SK-N-SH (cell line): ENCODE data around the gene FAM228B. TPM values are rescaled to one million over a fixed set of nuclear protein-coding genes. Genes with fewer than 3 reads are reported as not detected.
"Not testable (repeated sequence)": the region's sequence is repeated elsewhere in the genome, so short reads cannot be mapped to it uniquely, and the experiment has no call there.

Experiments used
- CTCF ChIA-PET: fragments of 300-600, 350-600 bp; formaldehyde crosslinking; extraction: SDS; loops from one replicate; lab custom pipeline; 2021; lab: Yijun Ruan, JAX
- POLR2A ChIA-PET: fragments of 350-600 bp; sonication (Branson Sonifier 250); formaldehyde crosslinking; extraction: SDS; loops from one replicate; lab custom pipeline; 2020; ENCODE audit warnings: antibody characterized with exemption, inconsistent platforms; lab: Yijun Ruan, JAX
- DNase-seq: peaks from one replicate; pipeline ENCODE4 v3.0.0; 2012
- H2AFZ ChIP-seq: fragments of 200-600 bp; sonication (generic); 2 replicates; pipeline ENCODE4 v1.8.1; 2016; ENCODE audit warnings: antibody characterized with exemption, mild to moderate bottlenecking, low read depth
- H3F3A ChIP-seq: fragments of 200-600 bp; sonication (generic); replicated peaks from 2 replicates; pipeline ENCODE3; 2016; ENCODE audit warnings: antibody characterized with exemption, mild to moderate bottlenecking; ENCODE audit not compliant: insufficient read depth
- H3K27ac ChIP-seq, 2 experiments: fragments of 200-500 bp in 1 of 2; fragments of 200-600 bp in 1 of 2; sonication (Bioruptor generic) in 1 of 2; sonication (generic), shearing (Covaris generic) in 1 of 2; 2 replicates each; pipeline versions ENCODE4 v1.5.1 to v1.6.1; 2014 to 2016; ENCODE audit warnings: low read depth in 2 of 2, inconsistent platforms in 1 of 2, low read length in 1 of 2, mild to moderate bottlenecking in 1 of 2, mixed read lengths in 1 of 2
- H3K27me3 ChIP-seq: fragments of 200-600 bp; sonication (generic), shearing (Covaris generic); 2 replicates; pipeline ENCODE4 v1.6.1; 2016; ENCODE audit warnings: mixed run types; ENCODE audit not compliant: insufficient read depth
- H3K36me3 ChIP-seq, 2 experiments: fragments of 200-500 bp in 1 of 2; fragments of 200-600 bp in 1 of 2; sonication (Bioruptor generic) in 1 of 2; sonication (generic) in 1 of 2; replicated peaks in 1 of 2; 2 replicates each; pipeline versions ENCODE3 to v1.5.1; 2014 to 2016; ENCODE audit warnings: low read length in 1 of 2, mild to moderate bottlenecking in 1 of 2; ENCODE audit not compliant: insufficient read depth in 2 of 2, control insufficient read depth in 1 of 2
- H3K4me1 ChIP-seq, 2 experiments: fragments of 200-500 bp in 1 of 2; fragments of 200-600 bp in 1 of 2; sonication (Bioruptor generic) in 1 of 2; sonication (generic), shearing (Covaris generic) in 1 of 2; 2 replicates each; pipeline versions ENCODE4 v1.5.1 to v1.6.1; 2014 to 2016; ENCODE audit warnings: low read depth in 1 of 2, low read length in 1 of 2, mixed run types in 1 of 2; ENCODE audit not compliant: insufficient read depth in 2 of 2, control insufficient read depth in 1 of 2
- H3K4me2 ChIP-seq: fragments of 200-600 bp; sonication (generic), shearing (Covaris generic); 2 replicates; pipeline ENCODE4 v1.6.1; 2017; ENCODE audit warnings: mixed run types
- H3K4me3 ChIP-seq, 2 experiments: fragments of 200-500 bp in 1 of 2; fragments of 200-600 bp in 1 of 2; sonication (Bioruptor generic) in 1 of 2; sonication (generic), shearing (Covaris generic) in 1 of 2; 2 replicates each; pipeline versions ENCODE4 v1.5.1 to v1.8.1; 2014 to 2016; ENCODE audit warnings: low read depth in 2 of 2, inconsistent platforms in 1 of 2, low read length in 1 of 2, mild to moderate bottlenecking in 1 of 2, mixed read lengths in 1 of 2, moderate library complexity in 1 of 2
- H3K79me2 ChIP-seq: fragments of 200-600 bp; sonication (generic); 2 replicates; pipeline ENCODE4 v1.8.1; 2017; ENCODE audit warnings: mild to moderate bottlenecking; ENCODE audit not compliant: insufficient read depth
- H3K9ac ChIP-seq: fragments of 200-600 bp; sonication (generic); 2 replicates; pipeline ENCODE4 v1.6.1; 2017; ENCODE audit warnings: mixed run types
- H3K9me2 ChIP-seq: fragments of 200-600 bp; sonication (generic); 2 replicates; pipeline ENCODE4 v1.6.1; 2017; ENCODE audit warnings: mixed run types
- H3K9me3 ChIP-seq: fragments of 200-600 bp; sonication (generic); 2 replicates; pipeline ENCODE4 v1.6.1; 2017; ENCODE audit warnings: mixed run types, mild to moderate bottlenecking, moderate library complexity
- H4K20me1 ChIP-seq: fragments of 200-600 bp; sonication (generic); 2 replicates; pipeline ENCODE4 v1.6.1; 2017; ENCODE audit warnings: mild to moderate bottlenecking, mixed run types; ENCODE audit not compliant: insufficient read depth
- FOSL2 ChIP-seq: IDR thresholded peaks from 2 replicates; pipeline ENCODE4 v1.4.0; 2012; ENCODE audit warnings: low read depth, mild to moderate bottlenecking, moderate library complexity, borderline replicate concordance
- FOXJ3 ChIP-seq: sonication (generic); formaldehyde crosslinking; IDR thresholded peaks from 2 replicates; pipeline ENCODE4 v1.5.1; 2020; ENCODE audit warnings: mild to moderate bottlenecking, missing genetic modification reagents
- FOXM1 ChIP-seq: IDR thresholded peaks from 2 replicates; pipeline ENCODE4 v1.4.0; 2012; ENCODE audit warnings: low read depth, mild to moderate bottlenecking
- GABPA ChIP-seq: IDR thresholded peaks from 2 replicates; pipeline ENCODE4 v1.4.0; 2012; ENCODE audit warnings: low read depth, mild to moderate bottlenecking
- GATA2 ChIP-seq: sonication (generic); formaldehyde crosslinking; IDR thresholded peaks from 2 replicates; pipeline ENCODE4 v1.5.0; 2020; ENCODE audit warnings: mild to moderate bottlenecking, missing genetic modification reagents
- IRF3 ChIP-seq: fragments of 150-350 bp; IDR thresholded peaks from 2 replicates; pipeline ENCODE4 v1.6.1; 2016; ENCODE audit warnings: mild to moderate bottlenecking, low read depth, low read length
- MEF2A ChIP-seq: IDR thresholded peaks from 2 replicates; pipeline ENCODE4 v1.4.0; 2012; ENCODE audit warnings: low read depth, borderline replicate concordance
- MXI1 ChIP-seq: IDR thresholded peaks from 2 replicates; pipeline ENCODE4 v1.6.1; 2012; ENCODE audit warnings: mild to moderate bottlenecking, low read depth, low read length, improper control_type of control experiment
- NFIC ChIP-seq: IDR thresholded peaks from 2 replicates; pipeline ENCODE4 v1.4.0; 2012; ENCODE audit warnings: borderline replicate concordance
- NRF1 ChIP-seq: IDR thresholded peaks from 2 replicates; pipeline ENCODE4 v1.6.1; 2012; ENCODE audit warnings: low read depth, mild to moderate bottlenecking, low read length
- RAD21 ChIP-seq: IDR thresholded peaks from 2 replicates; pipeline ENCODE4 v1.6.1; 2012; ENCODE audit warnings: mild to moderate bottlenecking, low read length
- REST ChIP-seq: IDR thresholded peaks from 2 replicates; pipeline ENCODE4 v1.6.1; 2012; ENCODE audit warnings: mild to moderate bottlenecking, low read depth, low read length, moderate library complexity
- RFX5 ChIP-seq: IDR thresholded peaks from 2 replicates; pipeline ENCODE4 v1.6.1; 2012; ENCODE audit warnings: mild to moderate bottlenecking, improper control_type of control experiment, low read length
- RXRA ChIP-seq: IDR thresholded peaks from 2 replicates; pipeline ENCODE4 v1.4.0; 2012; ENCODE audit warnings: low read depth, mild to moderate bottlenecking, borderline replicate concordance
- TAF1 ChIP-seq: IDR thresholded peaks from 2 replicates; pipeline ENCODE4 v1.6.1; 2012; ENCODE audit warnings: low read depth, mild to moderate bottlenecking, low read length, moderate library complexity, borderline replicate concordance
- TEAD4 ChIP-seq: IDR thresholded peaks from 2 replicates; pipeline ENCODE4 v1.4.0; 2012; ENCODE audit warnings: mild to moderate bottlenecking, borderline replicate concordance; ENCODE audit not compliant: insufficient read depth
- WGBS: methylation state at CpG from one replicate; pipeline ENCODE4 v1.1.6; 2017; ENCODE audit warnings: low lambda C conversion rate; 5-methylcytosine and 5-hydroxymethylcytosine counted together
- polyA plus RNA-seq, 3 experiments: library from polyadenylated mRNA; depleted of rRNA; stranded (reverse); fragments of >200 nt; gene quantifications; 2 replicates each; pipeline ENCODE4 v1.2.3, GENCODE V29; 2012

FAM228B gene
- polyA plus RNA-seq, 1 of the 3 experiments (the other 2 are of a cell fraction) = 5.3 TPM

DNA sequence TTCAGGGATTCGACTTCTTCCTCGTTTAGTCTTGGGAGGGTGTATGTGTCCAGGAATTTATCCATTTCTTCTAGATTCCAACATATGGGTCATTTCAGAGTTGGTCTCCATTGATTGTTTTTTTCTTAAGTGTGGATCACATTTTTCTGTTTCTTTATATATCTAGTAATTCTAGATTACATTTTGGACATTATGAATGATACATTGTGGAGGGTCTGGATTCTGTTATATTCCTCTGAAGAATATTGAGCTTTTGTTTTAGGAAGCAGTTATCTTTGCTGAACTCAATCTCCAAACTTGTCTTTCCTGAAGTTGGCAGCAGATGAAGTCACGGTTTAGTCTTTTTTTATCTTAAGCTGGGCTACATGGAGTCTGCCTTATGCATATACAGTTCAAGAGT is 9.3 kb downstream of the FAM228B start:
- Histone ChIP-seq H3K4me2 (no peak overlapping the region), H3K36me3 (no peaks in the 10 kb centered on the region), H3K4me1 (no peaks in the 10 kb centered on the region), H3K27ac (no peak overlapping the region), H3K9me2 (no peaks in the 10 kb centered on the region), H3K4me3 (no peak overlapping the region), H2AFZ (no peak overlapping the region), H3K9me3 (0 out of 2 replicates have a peak, but pooled peaks cover 4% of the 10 kb centered on the region), H3F3A (peaks cover 3% of the 10 kb centered on the region), H4K20me1 (no peaks in the 10 kb centered on the region), H3K9ac (no peak overlapping the region), H3K79me2 (no peaks in the 10 kb centered on the region), H3K27me3 (no peaks in the 10 kb centered on the region)
- POLR2A ChIA-PET = no interaction called here
- DNase-seq = no peak
- CTCF ChIA-PET = interaction anchor here (0.7 to 2.6 kb wide), 5 partner anchors 8 to 308 kb away, joined by 3 to 8 read pairs (median 3); partner anchors contain the start of genes FAM228B and PFN4
- TF ChIP-seq FOXM1 (no peak), FOXJ3 (CRISPR knock-in tag) (no peak), RAD21 (no peak), FOSL2 (no peak), REST (no peak), IRF3 (no peak), NFIC (no peak), MEF2A (no peak), NRF1 (no peak), TEAD4 (no peak), RXRA (no peak), TAF1 (no peak), RFX5 (no peak), GATA2 (no peak), MXI1 (no peak), GABPA (no peak)
- WGBS = 79% methylated on average over 3 of the region's 3 CpGs

- H3K27ac ChIP-seq, H3K79me2 ChIP-seq, H3K9ac ChIP-seq, H3K9me3 ChIP-seq, H3K4me3 ChIP-seq, H3K4me1 ChIP-seq, H3K36me3 ChIP-seq, H4K20me1 ChIP-seq, H3F3A ChIP-seq, H2AFZ ChIP-seq, DNase-seq, POLR2A ChIA-PET, H3K27me3 ChIP-seq, H3K9me2 ChIP-seq, CTCF ChIA-PET, H3K4me2 ChIP-seq: not testable (repeated sequence)
- WGBS = 81% methylated on average over 5 of the region's 5 CpGs
These were observed 17.0 kb downstream of the FAM228B start for GRCh38 chr2:24140305-24140704.
